Heart left ventricle (tissue), 16 donors: Measurements from ENCODE around the gene ANKRD35. TPM values are rescaled to one million over a fixed set of nuclear protein-coding genes. Genes with fewer than 3 reads are reported as not detected.

Source experiments
- ATAC-seq, 4 donors: fragments of 200-7000 bp; cut with Tn5 transposase; one replicate each; pipeline ENCODE4 v1.9.1; 2020 to 2022; ENCODE audit warnings: moderate library complexity in 4 of 4, mild to moderate bottlenecking in 3 of 4, moderate number of reproducible peaks in 1 of 4
- DNase-seq, 5 donors: peaks; one replicate each; pipeline ENCODE4 v3.0.0-alpha.2; 2020
- H3K27ac ChIP-seq, 12 donors: fragments of 200-600 bp; sonication (generic) in 4 of 12; one replicate each; pipeline versions ENCODE4 v1.5.0 to v1.8.0; 2016 to 2022; ENCODE audit warnings: mild to moderate bottlenecking in 2 of 12
- H3K27me3 ChIP-seq, 9 donors: fragments of 200-600 bp; sonication (generic) in 2 of 9; one replicate each; pipeline versions ENCODE4 v1.5.1 to v1.8.0; 2016 to 2022; ENCODE audit warnings: mild to moderate bottlenecking in 3 of 9
- H3K36me3 ChIP-seq, 9 donors: fragments of 200-600 bp; sonication (generic) in 2 of 9; one replicate each; pipeline versions ENCODE4 v1.5.0 to v1.8.0; 2018 to 2022; ENCODE audit warnings: mild to moderate bottlenecking in 2 of 9
- H3K4me1 ChIP-seq, 12 donors: fragments of 200-600 bp; sonication (generic) in 4 of 12; one replicate each; pipeline versions ENCODE4 v1.5.0 to v1.8.0; 2016 to 2022; ENCODE audit warnings: mild to moderate bottlenecking in 3 of 12
- H3K4me3 ChIP-seq, 12 donors: fragments of 200-600 bp; sonication (generic) in 4 of 12; one replicate each; pipeline versions ENCODE4 v1.5.0 to v1.8.0; 2017 to 2022; ENCODE audit warnings: mild to moderate bottlenecking in 9 of 12, moderate library complexity in 4 of 12
- H3K9me3 ChIP-seq, 12 donors: fragments of 200-600 bp; sonication (generic) in 4 of 12; one replicate each; pipeline versions ENCODE4 v1.5.0 to v1.8.0; 2016 to 2022; ENCODE audit warnings: mild to moderate bottlenecking in 1 of 12
- POLR2A ChIP-seq, 2 donors: fragments of 450-650 bp; IDR thresholded peaks; one replicate each; pipeline ENCODE4 v1.6.1; 2017; ENCODE audit warnings: antibody characterized with exemption in 2 of 2, mild to moderate bottlenecking in 2 of 2, moderate library complexity in 2 of 2
- WGBS, 4 donors: extraction: QIAGEN DNeasy Blood & Tissue Kit in 2 of 4; methylation state at CpG; one replicate each; pipeline versions ENCODE4 v1.1.5 to v1.1.7; 2013 to 2018; 5-methylcytosine and 5-hydroxymethylcytosine counted together
- intact Hi-C, 10 donors: fragments of 100-400 bp; cut with DNase I; formaldehyde crosslinking; loops; one replicate each; pipeline versions ENCODE4 v1.11.1 to v1.14.2; 2022
- polyA plus RNA-seq, 2 donors: library from polyadenylated mRNA; stranded (reverse); fragments of 200-250 nt; gene quantifications; one replicate each; pipeline ENCODE4 v1.2.3, GENCODE V29; 2013
- total RNA-seq, 9 donors: library from RNA; depleted of rRNA in 2 of 9; stranded (reverse); fragments of >200 nt in 2 of 9; fragmentation: NEBNext Ultra II Directional in 3 of 9; extraction: Animal tissue kit (Norgen Biotek cat#: 25700) in 3 of 9; gene quantifications; one replicate each; pipeline versions ENCODE4 v1.1.0 to v1.2.4, GENCODE V29; 2016 to 2023
- TF ChIP-seq, protein P1 (sequence below), 12 donors: fragments of 200-600 bp; sonication (generic) in 4 of 12; IDR thresholded peaks; one replicate each; pipeline versions ENCODE4 v1.5.0 to v1.8.0; 2018 to 2022; ENCODE audit warnings: antibody characterized with exemption in 12 of 12, mild to moderate bottlenecking in 5 of 12
- donor health status: ischemic (EF 13 %, LVEDD 7.1; RV severe dilation, severe dysfunction).
- donor health status: healthy with polysubstance abuse.
- donor health status: DM: no; HTN: yes; CAD: no.
- donor health status: DM: no; HTN: no; CAD: no.
- donor health status: ischemic (EF 25% LVEDD 6.9; RV normal size, moderate dysfunction).
- donor health status: ischemic (EF 25% LVEDD 5.7; RV mildly dilated, moderate dysfunction).
- donor health status: healthy.
- donor health status: DM: yes; HTN: yes; CAD: no.
- donor health status: ischemic (EF 35%, LVEDD 5.7; RV mildly dilated, moderate dysfunction).
- donor health status: nonischemic (EF 11% LVEDD 7.7; RV severe dilation, severe dysfunction).
- donor health status: DM: yes; HTN: yes; CAD: no.
- donor health status: PGD.
- donor health status: ischemic (EF 29% LVEDD 5.4; RV normal size, mild dysfunction).
- donor health status: nonischemic (EF 23%, LVEDD 6.1; RV moderate dilation, normal function).

The ANKRD35 gene
- total and polyA plus RNA-seq, 11 donors: 0.29 to 1.5 (median 0.51) TPM

DNA sequence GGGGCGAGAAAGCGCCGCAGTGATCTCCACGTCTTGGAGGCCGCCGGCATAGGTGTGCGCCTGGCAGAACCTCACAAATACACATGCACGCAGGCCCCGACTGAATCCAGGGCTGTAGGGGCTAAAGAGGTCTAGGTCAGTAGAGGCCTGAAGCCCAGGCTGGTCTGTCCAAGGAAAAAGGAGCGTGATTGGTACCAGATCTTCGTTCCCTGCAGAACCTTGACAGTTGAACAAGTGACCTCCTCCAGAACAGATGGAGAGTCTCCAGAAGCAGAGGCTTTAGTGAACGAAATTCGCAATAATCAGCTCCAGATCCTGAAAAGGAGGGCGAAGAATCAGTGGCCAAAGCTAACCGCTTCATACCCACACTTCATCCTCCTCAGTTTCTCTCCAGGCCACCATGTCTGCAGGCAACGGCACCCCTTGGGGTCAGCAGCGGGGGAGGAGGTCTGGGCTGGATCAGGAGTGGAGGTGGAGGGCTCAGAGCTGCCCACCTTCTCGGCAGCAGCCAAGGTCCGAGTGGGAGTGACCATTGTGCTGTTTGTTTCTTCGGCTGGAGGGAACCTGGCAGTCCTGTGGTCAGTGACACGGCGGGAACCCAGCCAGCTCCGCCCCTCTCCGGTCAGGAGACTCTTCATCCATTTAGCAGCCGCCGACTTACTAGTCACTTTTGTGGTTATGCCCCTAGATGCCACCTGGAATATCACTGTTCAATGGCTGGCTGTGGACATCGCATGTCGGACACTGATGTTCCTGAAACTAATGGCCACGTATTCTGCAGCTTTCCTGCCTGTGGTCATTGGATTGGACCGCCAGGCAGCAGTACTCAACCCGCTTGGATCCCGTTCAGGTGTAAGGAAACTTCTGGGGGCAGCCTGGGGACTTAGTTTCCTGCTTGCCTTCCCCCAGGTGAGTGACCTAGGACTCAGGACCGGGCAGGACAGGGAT, 33.6 kb upstream of the ANKRD35 start:
- ATAC-seq (peak; percentile 7 to 43 (median 38)), DNase-seq (peak; percentile 54 to 71 (median 59))
- Histone ChIP-seq H3K36me3 (peaks cover 0 to 55% (median 49%) of the 10 kb centered on the region in 9 donors), H3K9me3 (no peaks in the 10 kb centered on the region), H3K4me3 (peak overlapping the region; percentile 72 to 99 (median 89)), H3K27me3 (no peaks in the 10 kb centered on the region), H3K4me1 (peaks cover 5 to 29% (median 22%) of the 10 kb centered on the region in 12 donors), H3K27ac (peak overlapping the region; percentile 64 to 97 (median 92))
- intact Hi-C loops: loop anchor here in 6 of 10 donors (2.0 to 5.0 kb wide), 3 partner anchors 38 to 72 kb away; partner anchors contain the start of genes LIX1L (in 5 of the 6), NUDT17 (in 2 of the 6), ANKRD34A (in 1 of the 6) and POLR3GL (in 1 of the 6)
- 1 to 7% (median 6%) methylated on average over 31 to 33 of the region's 33 CpGs for WGBS, 4 donors
- TF ChIP-seq, protein P1, sequence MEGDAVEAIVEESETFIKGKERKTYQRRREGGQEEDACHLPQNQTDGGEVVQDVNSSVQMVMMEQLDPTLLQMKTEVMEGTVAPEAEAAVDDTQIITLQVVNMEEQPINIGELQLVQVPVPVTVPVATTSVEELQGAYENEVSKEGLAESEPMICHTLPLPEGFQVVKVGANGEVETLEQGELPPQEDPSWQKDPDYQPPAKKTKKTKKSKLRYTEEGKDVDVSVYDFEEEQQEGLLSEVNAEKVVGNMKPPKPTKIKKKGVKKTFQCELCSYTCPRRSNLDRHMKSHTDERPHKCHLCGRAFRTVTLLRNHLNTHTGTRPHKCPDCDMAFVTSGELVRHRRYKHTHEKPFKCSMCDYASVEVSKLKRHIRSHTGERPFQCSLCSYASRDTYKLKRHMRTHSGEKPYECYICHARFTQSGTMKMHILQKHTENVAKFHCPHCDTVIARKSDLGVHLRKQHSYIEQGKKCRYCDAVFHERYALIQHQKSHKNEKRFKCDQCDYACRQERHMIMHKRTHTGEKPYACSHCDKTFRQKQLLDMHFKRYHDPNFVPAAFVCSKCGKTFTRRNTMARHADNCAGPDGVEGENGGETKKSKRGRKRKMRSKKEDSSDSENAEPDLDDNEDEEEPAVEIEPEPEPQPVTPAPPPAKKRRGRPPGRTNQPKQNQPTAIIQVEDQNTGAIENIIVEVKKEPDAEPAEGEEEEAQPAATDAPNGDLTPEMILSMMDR (IDR thresholded peaks at IDR 0.05): no peak
- no peak for TF ChIP-seq POLR2A (IDR thresholded peaks at IDR 0.05)

DNA sequence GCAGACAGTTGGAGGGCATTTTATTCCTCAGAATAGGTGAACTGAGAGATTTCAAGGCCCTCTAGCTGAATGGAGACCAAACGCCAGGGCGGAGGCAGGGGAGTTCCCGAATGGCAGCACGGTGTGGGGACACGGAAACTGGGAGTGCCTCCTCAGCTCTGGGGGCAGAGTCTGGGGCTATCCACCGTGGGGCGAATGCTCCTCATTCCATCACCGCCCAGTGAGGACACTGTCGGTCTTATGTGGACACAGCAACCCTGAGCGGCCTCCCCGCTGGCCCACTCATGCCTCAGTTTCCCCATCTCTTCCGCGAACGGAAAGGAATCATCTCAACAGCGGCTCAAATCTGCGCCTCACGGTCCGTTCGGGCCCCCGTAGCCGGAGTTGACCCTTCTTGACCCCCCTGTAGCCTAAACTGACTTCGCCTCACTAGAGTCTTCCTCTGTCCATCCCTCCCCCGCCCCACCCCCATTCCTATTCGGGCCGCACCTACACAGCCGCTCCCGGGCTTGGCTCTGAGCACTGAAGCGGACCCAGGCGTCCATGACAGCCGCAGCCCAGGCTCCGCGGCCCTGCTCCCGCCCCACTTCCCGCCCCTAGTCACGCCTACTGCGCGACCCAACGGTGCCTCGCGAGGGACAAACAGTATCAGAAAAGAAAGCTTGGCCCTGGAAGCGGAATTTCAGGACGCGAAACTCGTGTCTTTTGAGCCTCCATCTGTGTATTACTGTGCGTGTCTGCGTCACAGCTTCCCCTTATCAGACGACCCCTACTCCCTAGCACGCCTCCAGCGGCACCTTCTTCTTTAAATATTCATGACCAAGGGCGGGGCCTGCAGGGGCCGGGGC, 32.7 kb upstream of the ANKRD35 start, which contains the start of gene PEX11B:
Gene PEX11B, minus strand, starts transcription at position 574 of the 848 bp plus-strand sequence. Its CDS starts 29 bp downstream, at position 545.
- Histone ChIP-seq H3K27me3 (no peaks in the 10 kb centered on the region), H3K27ac (peak within 1 kb of the TSS; percentile 64 to 97 (median 92)), H3K4me3 (peak within 1 kb of the TSS; percentile 72 to 99 (median 89)), H3K36me3 (peaks cover 0 to 55% (median 50%) of the 10 kb centered on the region in 9 donors), H3K4me1 (peaks cover 5 to 29% (median 22%) of the 10 kb centered on the region in 12 donors), H3K9me3 (no peaks in the 10 kb centered on the region)
- DNase-seq (peak; percentile 89 to 93 (median 92)), ATAC-seq (peak; percentile 91 to 96 (median 95))
- 0 to 1% (median 1%) methylated on average over 44 to 51 of the region's 51 CpGs for WGBS, 4 donors
- TF ChIP-seq POLR2A (IDR thresholded peaks at IDR 0.05): peak in 1 of 2 donors; percentile 34
- TF ChIP-seq, protein P1 (IDR thresholded peaks at IDR 0.05): no peak
- intact Hi-C loops: loop anchor here in 6 of 10 donors (2.0 to 5.0 kb wide), 3 partner anchors 39 to 71 kb away; partner anchors contain the start of genes LIX1L (in 5 of the 6), NUDT17 (in 2 of the 6), ANKRD34A (in 1 of the 6) and POLR3GL (in 1 of the 6)

DNA sequence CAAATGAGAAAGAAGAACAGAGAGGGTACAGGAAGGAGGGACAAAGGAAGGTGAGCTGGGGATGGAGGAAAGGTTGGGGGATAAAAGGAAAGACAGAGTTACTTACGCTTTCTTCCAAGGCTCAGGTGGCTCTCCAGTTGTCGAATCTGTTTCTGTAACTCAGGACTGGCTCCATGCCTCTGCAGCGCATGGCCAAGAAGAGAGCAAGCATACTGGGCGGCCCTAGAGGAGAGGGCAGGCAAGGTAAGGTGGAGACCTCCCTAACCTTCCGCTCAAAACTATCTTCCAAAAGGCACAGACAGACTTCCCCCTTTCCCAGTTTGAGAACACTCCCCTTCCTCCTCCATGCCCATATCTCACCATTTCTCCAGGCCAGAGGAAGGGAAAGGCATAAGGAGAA, 31.9 kb upstream of the ANKRD35 start:
- DNase-seq (no peak), ATAC-seq (no peak)
- Histone ChIP-seq H3K27ac (peak overlapping the region in 9 of 12 donors; percentile 79 to 97 (median 92)), H3K4me1 (peaks cover 5 to 29% (median 22%) of the 10 kb centered on the region in 12 donors), H3K4me3 (peak overlapping the region; percentile 72 to 99 (median 89)), H3K27me3 (no peaks in the 10 kb centered on the region), H3K36me3 (peaks cover 0 to 55% (median 50%) of the 10 kb centered on the region in 9 donors), H3K9me3 (no peaks in the 10 kb centered on the region)
- TF ChIP-seq, protein P1 (IDR thresholded peaks at IDR 0.05): no peak
- TF ChIP-seq POLR2A (IDR thresholded peaks at IDR 0.05): no peak
- intact Hi-C loops: loop anchor here in 6 of 10 donors (5.0 kb wide), 2 partner anchors 40 to 70 kb away; partner anchors contain the start of genes LIX1L (in 5 of the 6) and NUDT17 (in 2 of the 6)
- 70 to 81% (median 73%) methylated on average over 5 of the region's 5 CpGs for WGBS, 4 donors
